Right cardiac atrium (tissue), 5 donors: ENCODE measurements around the gene INSL3. TPM values are rescaled to one million over a fixed set of nuclear protein-coding genes. Genes with fewer than 3 reads are reported as not detected.

ENCODE experiments used
- polyA plus RNA-seq: library from polyadenylated mRNA; stranded (reverse); fragments of 200-250 nt; gene quantifications from one replicate; pipeline ENCODE4 v1.2.3, GENCODE V29; 2013
- total RNA-seq, 4 donors: library from RNA; stranded (reverse); fragmentation: NEBNext Ultra II Directional; extraction: Animal tissue kit (Norgen Biotek cat#: 25700); gene quantifications; one replicate each; pipeline ENCODE4 v1.2.1, GENCODE V29; 2021
- donor health status: healthy with polysubstance abuse.
- donor health status: DM: no; HTN: yes; CAD: no.
- donor health status: DM: no; HTN: no; CAD: no.
- donor health status: DM: no; HTN: yes; CAD: no; lungs with severe emphysema.
- donor health status: DM: yes; HTN: yes; CAD: no.

Gene INSL3
- total and polyA plus RNA-seq, 5 donors, result not detected

Other genes with a start within 250 kb of the INSL3 start
- under 1 TPM in 2 of 4 donors, not detected in 2; 0.03 to 0.06 TPM for gene UNC13A, start 133.2 kb downstream of the INSL3 start, total RNA-seq
- 0.05 TPM for gene UNC13A, start 133.2 kb downstream of the INSL3 start, polyA plus RNA-seq
- gene MAP1S, start 102.0 kb downstream of the INSL3 start, total RNA-seq, result 10 to 100 TPM; 24.8 to 35.5 (median 31.6) TPM
- 14.7 TPM for gene MAP1S, start 102.0 kb downstream of the INSL3 start, polyA plus RNA-seq
- 1 to 10 TPM in 3 of 4 donors, under 1 TPM in 1; 0.68 to 1.6 (median 1.3) TPM for gene FCHO1, start 70.0 kb downstream of the INSL3 start, total RNA-seq
- 0.57 TPM for gene FCHO1, start 70.0 kb downstream of the INSL3 start, polyA plus RNA-seq
- gene B3GNT3, start 26.4 kb downstream of the INSL3 start, total RNA-seq, result not detected
- gene B3GNT3, start 26.4 kb downstream of the INSL3 start, polyA plus RNA-seq, result not detected
- gene JAK3, start 26.5 kb upstream of the INSL3 start, total RNA-seq, result 1 to 10 TPM; 1.6 to 5.3 (median 4.0) TPM
- gene JAK3, start 26.5 kb upstream of the INSL3 start, polyA plus RNA-seq, result 2.2 TPM
- 1,000 to 10,000 TPM in 1 of 4 donors, 100 to 1,000 TPM in 3; 850 to 1,097 (median 916) TPM for gene RPL18A, start 38.4 kb upstream of the INSL3 start, total RNA-seq
- 998 TPM for gene RPL18A, start 38.4 kb upstream of the INSL3 start, polyA plus RNA-seq
- gene SLC5A5, start 50.4 kb upstream of the INSL3 start, total RNA-seq, result not detected
- gene SLC5A5, start 50.4 kb upstream of the INSL3 start, polyA plus RNA-seq, result not detected
- gene CCDC124, start 111.5 kb upstream of the INSL3 start, total RNA-seq, result 10 to 100 TPM; 76.1 to 87.6 (median 78.8) TPM
- gene CCDC124, start 111.5 kb upstream of the INSL3 start, polyA plus RNA-seq, result 136 TPM
- 1 to 10 TPM in 3 of 4 donors, under 1 TPM in 1; 0.84 to 1.9 (median 1.4) TPM for gene KCNN1, start 145.6 kb upstream of the INSL3 start, total RNA-seq
- 3.0 TPM for gene KCNN1, start 145.6 kb upstream of the INSL3 start, polyA plus RNA-seq
- 10 to 100 TPM; 14.2 to 20.5 (median 18.0) TPM for gene ARRDC2, start 186.7 kb upstream of the INSL3 start, total RNA-seq
- gene ARRDC2, start 186.7 kb upstream of the INSL3 start, polyA plus RNA-seq, result 24.7 TPM